HCEC 1CT (cell line): ENCODE results near the gene FGL2.
A peak's percentile ranks its signal among the peaks of the same experiment; 100 is the strongest.
"Not testable (repeated sequence)": the region's sequence is repeated elsewhere in the genome, so short reads cannot be mapped to it uniquely, and the experiment has no call there.

ENCODE experiments used
- DNase-seq: peaks from one replicate; pipeline ENCODE4 v3.0.0-alpha.2; 2017

FGL2 gene

GRCh38 chr7:77199013-77199966, at the start of gene FGL2:
Gene FGL2 (minus strand): TSS chr7:77199819. CDS start chr7:77199793, 26 bp downstream.
- peak; percentile 25 for DNase-seq

DNA sequence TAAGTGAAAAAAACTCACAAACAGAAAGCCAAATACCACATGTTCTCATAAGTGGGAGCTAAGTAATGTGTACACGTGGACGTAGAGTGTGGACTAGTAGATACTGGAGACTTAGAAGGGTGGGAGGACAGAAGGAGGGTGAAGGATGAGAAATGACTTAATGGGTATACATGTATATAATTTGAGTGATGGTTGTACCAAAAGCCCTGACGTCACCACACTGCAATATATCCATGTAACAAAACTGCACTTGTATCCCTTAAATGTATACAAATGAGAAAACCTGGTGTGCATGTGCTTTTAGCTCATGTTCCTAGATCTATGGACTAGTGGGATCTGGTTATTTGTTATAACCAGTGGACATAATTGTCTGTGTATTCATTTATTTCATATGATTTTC, 48.5 kb upstream of the FGL2 start:
- no peak for DNase-seq

- peak; percentile 72 for DNase-seq
These were observed 47.7 kb upstream of the FGL2 start for GRCh38 chr7:77247206-77247850.

- no peak for DNase-seq
These were observed 46.5 kb upstream of the FGL2 start for GRCh38 chr7:77246026-77246640.

DNA sequence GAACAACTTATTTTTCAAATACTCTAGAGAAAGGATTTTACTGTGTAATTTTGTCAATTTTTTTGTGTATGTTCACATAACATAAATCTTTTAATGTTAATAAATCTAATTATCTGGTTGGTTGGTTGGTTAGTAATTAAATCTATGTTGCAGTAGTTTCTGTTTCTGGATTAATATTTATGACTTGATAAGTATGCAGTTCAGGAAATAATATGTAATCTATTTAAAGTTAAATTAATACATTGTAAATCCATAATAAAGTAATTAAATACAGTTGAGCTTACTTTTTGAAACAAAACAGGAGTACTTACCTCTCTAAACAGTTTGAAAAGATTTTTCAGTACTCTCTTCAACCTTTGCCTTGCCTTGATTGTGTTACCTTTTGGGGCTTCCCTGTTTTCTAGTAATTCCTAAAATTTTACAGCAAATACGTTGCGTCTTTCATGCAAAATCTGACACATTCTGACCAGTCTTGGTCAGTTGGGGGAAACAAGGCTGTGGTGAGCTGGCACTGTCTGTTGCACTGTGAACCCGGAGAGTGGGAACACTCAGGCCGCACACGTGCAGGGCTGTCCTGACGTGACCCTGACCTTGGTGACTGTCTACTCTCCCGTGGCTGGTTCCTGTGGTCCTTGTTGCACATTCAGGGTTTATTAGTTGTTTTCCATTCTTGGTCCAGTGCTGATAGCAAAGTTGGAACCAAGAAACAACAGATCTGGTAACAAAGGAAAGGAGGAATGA, 45.6 kb upstream of the FGL2 start:
- no peak for DNase-seq

GRCh38 chr7:77244222-77244934, 44.8 kb upstream of the FGL2 start:
- peak; percentile 30 for DNase-seq

- DNase-seq: no peak
These were observed 42.9 kb upstream of the FGL2 start for GRCh38 chr7:77242554-77242953.

- DNase-seq: no peak
These were observed 42.4 kb upstream of the FGL2 start for GRCh38 chr7:77242068-77242467.

GRCh38 chr7:77239471-77239870, 39.9 kb upstream of the FGL2 start:
- no peak for DNase-seq

DNA sequence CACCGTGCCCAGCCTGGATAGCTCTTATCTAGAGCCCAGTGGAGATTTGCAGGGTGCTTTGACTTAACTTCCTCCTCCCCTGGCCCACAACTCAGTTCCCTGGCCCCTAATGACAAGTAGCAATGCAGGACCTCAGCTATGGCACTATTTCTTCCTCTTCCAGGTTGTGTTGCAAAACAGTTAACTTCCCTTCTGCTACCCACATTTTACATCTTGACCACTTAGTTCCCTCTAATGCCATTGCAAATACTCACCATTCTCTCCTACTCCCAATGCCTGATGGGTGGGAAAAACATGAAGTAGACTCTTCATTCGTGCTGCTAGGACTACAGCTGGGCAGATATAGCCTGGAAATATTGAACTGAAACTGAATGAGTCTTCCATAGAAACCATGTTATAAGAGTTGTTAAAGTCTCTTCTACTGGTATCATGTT, 39.1 kb upstream of the FGL2 start:
- no peak for DNase-seq

GRCh38 chr7:77235276-77235675, 35.7 kb upstream of the FGL2 start:
- peak; percentile 39 for DNase-seq

DNA sequence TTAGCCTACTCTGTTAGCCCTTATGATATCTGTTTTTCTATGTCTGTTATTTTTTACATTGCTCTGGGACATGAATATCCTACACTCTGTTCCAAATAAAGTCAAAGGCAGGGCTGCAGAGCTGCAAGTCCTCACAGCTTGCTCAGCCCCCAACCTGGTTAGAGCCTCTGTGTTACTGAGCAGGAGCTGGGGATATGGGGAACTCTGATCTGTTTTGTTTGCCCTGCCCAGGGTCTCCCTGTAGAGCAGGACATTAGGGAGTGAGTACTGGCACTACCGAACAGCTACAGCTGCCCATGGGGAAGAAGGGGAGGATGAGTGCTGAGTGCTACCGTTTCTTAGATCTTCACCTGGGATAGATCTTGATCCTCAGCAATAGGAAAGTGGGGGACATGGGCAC, 32.8 kb upstream of the FGL2 start:
- DNase-seq: no peak

GRCh38 chr7:77228795-77229194, 29.2 kb upstream of the FGL2 start:
- not testable (repeated sequence) for DNase-seq

- peak; percentile 22 for DNase-seq
These were observed 26.8 kb upstream of the FGL2 start for GRCh38 chr7:77226357-77226839.

GRCh38 chr7:77223261-77223660, 23.6 kb upstream of the FGL2 start:
- no peak for DNase-seq

GRCh38 chr7:77222819-77223218, 23.2 kb upstream of the FGL2 start:
- no peak for DNase-seq

DNA sequence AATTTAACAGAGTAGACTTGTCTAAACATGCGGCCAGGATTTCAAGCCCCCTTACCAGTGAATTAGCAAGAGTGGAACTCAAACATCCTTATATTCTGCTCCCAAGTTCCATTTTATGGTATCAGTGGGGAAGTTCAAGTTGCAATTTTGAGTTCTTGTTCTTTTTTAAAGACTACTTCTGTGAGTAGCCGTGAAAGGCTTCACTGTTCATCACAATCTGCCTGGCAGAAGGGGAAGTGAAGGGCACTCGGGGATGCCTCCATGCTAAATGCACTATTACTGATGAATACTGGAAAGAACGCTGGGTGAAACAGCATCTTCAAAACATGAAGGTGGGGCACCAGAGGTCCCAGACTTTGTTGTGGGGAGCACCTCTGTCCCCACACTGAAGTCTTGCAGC, 22.4 kb upstream of the FGL2 start:
- no peak for DNase-seq

GRCh38 chr7:77219701-77220331, 20.2 kb upstream of the FGL2 start:
- DNase-seq: not testable (repeated sequence)

DNA sequence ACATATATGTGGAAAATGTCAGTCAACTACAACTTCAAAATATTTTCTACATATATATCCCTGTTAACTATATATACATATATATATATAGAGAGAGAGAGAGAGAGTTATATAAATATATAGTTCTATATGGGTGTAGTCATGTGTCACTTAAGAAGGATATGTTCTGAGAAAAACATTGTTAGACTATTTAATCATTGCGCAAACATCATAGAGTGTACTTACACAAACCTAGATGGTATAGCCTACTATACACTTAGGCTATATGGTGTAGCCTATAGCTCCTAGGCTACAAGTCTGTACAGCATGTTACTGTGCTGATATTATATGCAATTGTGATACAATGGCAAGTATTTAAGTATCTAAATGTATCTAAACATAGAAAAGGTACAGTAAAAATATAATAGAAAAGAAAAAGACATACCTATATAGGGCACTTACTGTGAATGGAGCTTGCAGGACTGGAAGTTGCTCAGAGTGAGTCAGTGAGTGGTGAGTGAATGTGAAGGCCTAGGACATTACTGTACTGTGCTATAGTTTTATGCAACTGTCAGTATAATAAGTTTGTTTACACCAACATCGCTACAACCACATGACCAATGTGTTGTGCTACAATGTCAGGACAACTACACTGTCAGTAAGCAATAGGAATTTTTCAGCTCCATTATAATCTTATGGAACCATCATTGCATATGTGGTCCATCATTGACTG, 18.0 kb upstream of the FGL2 start:
- DNase-seq: peak; percentile 51

DNA sequence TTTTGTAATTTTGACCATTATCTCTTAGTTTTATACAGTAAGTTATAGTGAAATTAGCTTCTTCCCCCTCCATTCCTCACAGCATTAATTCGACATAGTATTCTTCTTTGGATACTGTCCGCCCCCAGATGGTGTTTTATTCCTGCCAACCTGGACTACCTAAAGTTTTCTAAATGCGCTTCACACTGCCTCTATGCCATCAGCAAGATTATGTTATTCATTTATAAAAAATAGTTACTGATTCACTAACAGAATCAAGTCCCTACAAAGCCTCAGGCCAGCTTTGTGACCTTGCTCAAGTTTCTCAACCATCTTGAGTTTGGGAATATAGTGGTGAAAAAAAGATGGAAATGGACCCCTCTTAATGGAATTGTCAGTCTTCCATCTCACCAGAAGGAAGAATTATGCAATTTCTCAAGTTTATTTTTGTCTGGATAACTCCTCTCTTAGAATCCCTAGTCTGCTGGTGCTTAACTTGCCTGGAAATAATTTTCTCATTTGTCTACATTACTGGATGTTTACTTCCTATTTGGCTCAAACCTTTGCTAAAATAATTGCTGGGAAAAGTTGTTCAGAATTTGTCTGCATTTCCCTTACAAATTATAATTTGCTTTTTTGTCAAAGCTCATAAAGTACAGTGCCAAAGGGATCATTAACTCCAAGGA, 16.7 kb upstream of the FGL2 start:
- DNase-seq: no peak
